Lower leg skin (tissue), 4 donors: ENCODE data around the gene P3H3. TPM values are rescaled to one million over a fixed set of nuclear protein-coding genes. Genes with fewer than 3 reads are reported as not detected.
A peak's percentile ranks its signal among the peaks of the same experiment; 100 is the strongest.

Source experiments
- DNase-seq, 2 donors: peaks; one replicate each; pipeline ENCODE4 v3.0.0-alpha.2; 2019; ENCODE audit warnings: low spot score in 2 of 2
- H3K4me3 ChIP-seq: fragments of 200-600 bp; sonication (generic); 2 replicates; pipeline ENCODE4 v1.5.1; 2017; ENCODE audit warnings: mild to moderate bottlenecking, low read depth; ENCODE audit not compliant: poor library complexity, severe bottlenecking
- CTCF ChIP-seq, 3 donors: fragments of 450-650 bp; IDR thresholded peaks; one replicate each; pipeline ENCODE4 v1.5.1; 2016; ENCODE audit warnings: antibody characterized with exemption in 3 of 3, mild to moderate bottlenecking in 3 of 3, moderate library complexity in 2 of 3
- POLR2A ChIP-seq, 2 donors: fragments of 450-650 bp; IDR thresholded peaks; one replicate each; pipeline ENCODE4 v1.6.1; 2016 to 2017; ENCODE audit warnings: antibody characterized with exemption in 2 of 2, mild to moderate bottlenecking in 1 of 2, moderate library complexity in 1 of 2
- WGBS, 2 donors: methylation state at CpG; one replicate each; pipeline ENCODE4 v1.1.5; 2018; 5-methylcytosine and 5-hydroxymethylcytosine counted together
- intact Hi-C: fragments of 100-400 bp; cut with DNase I; formaldehyde crosslinking; loops from one replicate; pipeline ENCODE4 v1.15.0; 2023; ENCODE audit warnings: low total_unique reads
- total RNA-seq, 4 donors: library from RNA; depleted of rRNA; stranded (reverse); fragments of >200 nt; gene quantifications; one replicate each; pipeline ENCODE4 v1.1.0, GENCODE V29; 2016

The P3H3 gene
- total RNA-seq, 4 donors from 2014 or later, result 8.8 to 18.2 (median 11.8) TPM

- no peak for DNase-seq
- 63 to 64% methylated on average over 4 to 9 of the region's 12 CpGs for WGBS, 2 donors
- TF ChIP-seq POLR2A (IDR thresholded peaks at IDR 0.05) (no peak), CTCF (IDR thresholded peaks at IDR 0.05) (no peak)
- H3K4me3 ChIP-seq, result no peak overlapping the region
- intact Hi-C loops, result no loop called here
Measured at GRCh38 chr12:6823182-6824084, 4.8 kb upstream of the P3H3 start.

DNA sequence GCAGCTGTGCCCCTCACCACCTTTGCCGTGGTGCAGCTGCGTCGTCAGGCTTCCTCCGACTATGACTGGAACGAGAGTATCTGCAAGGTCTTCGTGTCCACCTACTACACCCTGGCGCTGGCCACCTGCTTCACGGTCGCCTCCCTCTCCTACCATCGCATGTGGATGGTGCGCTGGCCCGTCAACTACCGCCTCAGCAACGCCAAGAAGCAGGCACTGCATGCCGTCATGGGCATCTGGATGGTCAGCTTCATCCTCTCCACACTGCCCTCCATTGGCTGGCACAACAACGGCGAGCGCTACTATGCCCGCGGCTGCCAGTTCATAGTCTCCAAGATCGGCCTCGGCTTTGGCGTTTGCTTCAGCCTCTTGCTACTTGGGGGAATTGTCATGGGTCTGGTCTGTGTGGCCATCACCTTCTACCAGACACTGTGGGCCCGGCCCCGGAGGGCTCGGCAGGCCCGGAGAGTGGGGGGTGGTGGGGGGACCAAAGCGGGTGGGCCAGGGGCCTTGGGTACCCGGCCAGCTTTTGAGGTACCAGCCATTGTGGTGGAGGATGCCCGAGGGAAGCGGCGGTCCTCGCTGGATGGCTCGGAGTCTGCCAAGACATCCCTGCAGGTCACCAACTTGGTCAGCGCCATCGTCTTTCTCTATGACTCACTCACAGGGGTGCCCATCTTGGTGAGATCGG lies 4.0 kb upstream of the P3H3 start:
- TF ChIP-seq CTCF (IDR thresholded peaks at IDR 0.05) (no peak), POLR2A (IDR thresholded peaks at IDR 0.05) (no peak)
- 88 to 89% methylated on average over 37 of the region's 37 CpGs for WGBS, 2 donors
- peak in 1 of 2 donors; percentile 81 for DNase-seq
- H3K4me3 ChIP-seq, result no peak overlapping the region
- intact Hi-C loops, result no loop called here

- H3K4me3 ChIP-seq, result no peak overlapping the region
- intact Hi-C loops, result loop anchor here (5.0 kb wide), 1 partner anchor 208 kb away; no protein-coding TSS in a partner anchor
- WGBS, 2 donors, result 40 to 48% methylated on average over 12 of the region's 12 CpGs
Measured at GRCh38 chr12:6824901-6825381, 3.3 kb upstream of the P3H3 start.

DNA sequence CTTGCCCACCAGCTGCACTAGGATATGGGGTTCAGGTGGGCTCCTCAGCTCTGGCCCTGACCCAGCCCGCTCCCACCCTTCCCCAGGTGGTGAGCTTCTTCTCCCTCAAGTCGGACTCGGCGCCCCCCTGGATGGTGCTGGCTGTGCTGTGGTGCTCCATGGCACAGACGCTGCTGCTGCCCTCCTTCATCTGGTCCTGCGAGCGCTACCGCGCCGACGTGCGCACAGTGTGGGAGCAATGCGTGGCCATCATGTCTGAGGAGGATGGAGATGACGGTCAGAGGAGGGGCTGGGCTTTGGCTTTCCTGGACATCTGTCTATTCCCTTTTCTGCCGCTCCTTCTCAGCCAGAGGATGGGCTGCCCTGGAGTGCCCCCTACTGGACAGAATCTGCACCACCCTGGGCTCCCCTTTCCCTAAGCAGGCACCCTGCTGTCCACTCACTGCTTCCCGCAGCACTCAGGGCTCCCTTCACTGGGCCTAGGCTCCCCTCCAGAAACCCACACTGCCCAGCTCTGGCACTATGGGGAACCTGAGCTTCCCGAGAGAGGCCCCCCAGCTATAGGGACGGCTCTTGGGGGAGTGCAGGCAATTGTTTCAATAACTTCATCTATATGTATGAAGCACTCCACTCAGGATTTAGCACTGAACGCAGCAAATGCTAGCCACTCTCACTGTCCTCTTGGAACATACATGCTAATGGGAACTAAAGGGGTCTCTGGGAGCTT lies 2.6 kb upstream of the P3H3 start:
- peak in 1 of 3 donors; percentile 75 for TF ChIP-seq CTCF (IDR thresholded peaks at IDR 0.05)
- no peak for TF ChIP-seq POLR2A (IDR thresholded peaks at IDR 0.05)
- WGBS, 2 donors, result 5 to 7% methylated on average over 19 of the region's 19 CpGs
- peak; percentile 80 to 97 for DNase-seq
- H3K4me3 ChIP-seq, result no peak overlapping the region
- intact Hi-C loops, result loop anchor here (5.0 kb wide), 1 partner anchor 208 kb away; no protein-coding TSS in a partner anchor

More at GRCh38 chr12:6824901-6825381, 3.3 kb upstream of the P3H3 start:
- TF ChIP-seq CTCF (IDR thresholded peaks at IDR 0.05), result no peak
- TF ChIP-seq POLR2A (IDR thresholded peaks at IDR 0.05), result no peak
- no peak for DNase-seq

- peak in 1 of 2 donors; percentile 81 for DNase-seq
- WGBS, 2 donors, result 73 to 81% methylated on average over 17 of the region's 17 CpGs
- intact Hi-C loops, result loop anchor here (5.0 kb wide), 1 partner anchor 209 kb away; no protein-coding TSS in a partner anchor
- H3K4me3 ChIP-seq, result no peak overlapping the region
- TF ChIP-seq POLR2A (IDR thresholded peaks at IDR 0.05) (no peak), CTCF (IDR thresholded peaks at IDR 0.05) (no peak)
Measured at GRCh38 chr12:6826125-6826733, 2.0 kb upstream of the P3H3 start.
